ENCODE results near the gene CDC27.
A peak's percentile ranks its signal among the peaks of the same experiment; 100 is the strongest.

Gene CDC27, protein sequence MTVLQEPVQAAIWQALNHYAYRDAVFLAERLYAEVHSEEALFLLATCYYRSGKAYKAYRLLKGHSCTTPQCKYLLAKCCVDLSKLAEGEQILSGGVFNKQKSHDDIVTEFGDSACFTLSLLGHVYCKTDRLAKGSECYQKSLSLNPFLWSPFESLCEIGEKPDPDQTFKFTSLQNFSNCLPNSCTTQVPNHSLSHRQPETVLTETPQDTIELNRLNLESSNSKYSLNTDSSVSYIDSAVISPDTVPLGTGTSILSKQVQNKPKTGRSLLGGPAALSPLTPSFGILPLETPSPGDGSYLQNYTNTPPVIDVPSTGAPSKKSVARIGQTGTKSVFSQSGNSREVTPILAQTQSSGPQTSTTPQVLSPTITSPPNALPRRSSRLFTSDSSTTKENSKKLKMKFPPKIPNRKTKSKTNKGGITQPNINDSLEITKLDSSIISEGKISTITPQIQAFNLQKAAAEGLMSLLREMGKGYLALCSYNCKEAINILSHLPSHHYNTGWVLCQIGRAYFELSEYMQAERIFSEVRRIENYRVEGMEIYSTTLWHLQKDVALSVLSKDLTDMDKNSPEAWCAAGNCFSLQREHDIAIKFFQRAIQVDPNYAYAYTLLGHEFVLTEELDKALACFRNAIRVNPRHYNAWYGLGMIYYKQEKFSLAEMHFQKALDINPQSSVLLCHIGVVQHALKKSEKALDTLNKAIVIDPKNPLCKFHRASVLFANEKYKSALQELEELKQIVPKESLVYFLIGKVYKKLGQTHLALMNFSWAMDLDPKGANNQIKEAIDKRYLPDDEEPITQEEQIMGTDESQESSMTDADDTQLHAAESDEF

DNA sequence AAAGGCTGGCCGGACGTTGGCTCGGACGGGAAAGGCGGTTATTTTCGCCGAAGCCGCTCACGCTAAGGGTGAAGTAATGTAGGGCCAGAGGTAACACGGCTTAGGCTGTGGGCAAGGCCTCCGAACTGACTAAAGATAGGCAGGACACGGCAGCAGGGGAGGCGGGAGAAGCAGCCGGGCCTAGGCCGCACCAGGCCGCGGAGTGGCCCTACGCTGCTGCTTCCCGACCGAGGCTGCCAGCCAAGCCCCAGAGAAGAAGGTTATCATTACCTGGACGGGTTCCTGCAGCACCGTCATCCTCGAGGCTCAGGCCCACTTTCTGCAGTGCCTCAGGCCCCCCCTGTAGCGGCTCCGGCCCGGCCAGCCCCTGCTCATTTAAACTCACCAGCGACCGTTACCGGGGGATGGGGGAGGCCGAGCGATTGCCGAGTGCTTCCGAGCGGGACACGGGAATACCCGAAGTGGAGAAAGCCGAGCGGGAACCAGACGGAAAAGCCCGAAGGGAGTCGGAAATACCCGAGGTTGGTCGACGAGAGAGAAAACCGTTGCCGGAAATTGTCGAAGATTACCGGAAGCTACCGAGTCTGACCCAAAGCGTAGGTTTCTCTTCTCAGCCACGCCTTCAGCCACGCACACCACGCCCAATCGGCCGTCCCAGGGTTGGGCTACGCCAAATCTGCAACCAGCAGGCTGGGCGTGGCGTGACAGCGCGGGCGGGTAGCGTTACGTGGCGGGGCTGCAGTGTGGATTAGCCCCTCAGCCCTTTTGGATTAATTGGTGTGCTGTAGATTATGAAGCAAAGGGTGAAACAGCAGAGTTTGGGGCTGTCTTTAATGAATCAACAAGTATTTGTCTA, at the start of gene CDC27:
Gene CDC27 (minus strand): TSS at position 420 of the 856 bp plus-strand sequence. CDS start 123 bp downstream, at position 297.
- H3K4me3 ChIP-seq (ENCODE audit: low read depth, low read length), result peak within 1 kb of the TSS; percentile 64
- in situ Hi-C loops (cut with HindIII; ENCODE audit: low sequenced_read_pairs), result no loop called here
- DNase-seq (ENCODE audit: low read depth), result peak; percentile 96
- TF ChIP-seq, protein P1, sequence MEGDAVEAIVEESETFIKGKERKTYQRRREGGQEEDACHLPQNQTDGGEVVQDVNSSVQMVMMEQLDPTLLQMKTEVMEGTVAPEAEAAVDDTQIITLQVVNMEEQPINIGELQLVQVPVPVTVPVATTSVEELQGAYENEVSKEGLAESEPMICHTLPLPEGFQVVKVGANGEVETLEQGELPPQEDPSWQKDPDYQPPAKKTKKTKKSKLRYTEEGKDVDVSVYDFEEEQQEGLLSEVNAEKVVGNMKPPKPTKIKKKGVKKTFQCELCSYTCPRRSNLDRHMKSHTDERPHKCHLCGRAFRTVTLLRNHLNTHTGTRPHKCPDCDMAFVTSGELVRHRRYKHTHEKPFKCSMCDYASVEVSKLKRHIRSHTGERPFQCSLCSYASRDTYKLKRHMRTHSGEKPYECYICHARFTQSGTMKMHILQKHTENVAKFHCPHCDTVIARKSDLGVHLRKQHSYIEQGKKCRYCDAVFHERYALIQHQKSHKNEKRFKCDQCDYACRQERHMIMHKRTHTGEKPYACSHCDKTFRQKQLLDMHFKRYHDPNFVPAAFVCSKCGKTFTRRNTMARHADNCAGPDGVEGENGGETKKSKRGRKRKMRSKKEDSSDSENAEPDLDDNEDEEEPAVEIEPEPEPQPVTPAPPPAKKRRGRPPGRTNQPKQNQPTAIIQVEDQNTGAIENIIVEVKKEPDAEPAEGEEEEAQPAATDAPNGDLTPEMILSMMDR (IDR thresholded peaks at IDR 0.05; ENCODE audit: low read depth, low read length, missing control alignments), result no peak

DNA sequence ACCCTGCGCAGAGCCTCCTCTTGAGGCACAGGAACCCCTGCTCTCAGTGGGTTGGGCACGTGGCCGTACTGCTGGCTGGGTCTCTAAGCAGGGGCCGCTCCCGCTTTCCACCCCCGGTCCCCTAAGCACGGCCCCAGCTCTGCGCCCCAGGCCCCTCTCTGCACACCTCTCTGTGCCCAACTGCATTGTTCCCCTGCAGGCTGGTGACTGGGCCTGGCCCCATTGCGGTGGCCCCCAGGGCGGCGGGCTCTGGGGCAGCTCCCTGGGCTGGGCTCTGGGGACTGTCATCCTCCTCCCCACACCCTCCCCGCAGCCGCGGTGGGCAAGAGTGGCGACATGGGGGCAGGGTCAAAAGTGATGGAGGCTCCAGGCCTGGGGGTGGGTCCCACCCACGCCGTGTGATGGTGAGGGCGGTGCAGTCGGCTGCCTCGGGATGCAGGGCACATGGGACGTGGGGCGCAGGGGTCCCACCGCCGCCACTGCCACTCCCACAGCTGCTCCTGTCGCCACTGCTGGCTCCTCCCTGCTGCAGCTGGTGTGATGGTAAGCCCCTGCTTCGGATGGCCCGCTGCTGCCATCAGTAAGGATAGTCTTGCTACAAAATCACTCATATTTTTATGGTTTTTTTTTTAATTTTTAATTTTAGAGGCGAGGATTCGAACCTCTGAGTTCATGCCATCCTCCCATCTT, 49.4 kb upstream of the CDC27 start:
- no peak for DNase-seq (ENCODE audit: low read depth)
- TF ChIP-seq, protein P1 (IDR thresholded peaks at IDR 0.05; ENCODE audit: low read depth, low read length, missing control alignments), result no peak
- H3K4me3 ChIP-seq (ENCODE audit: low read depth, low read length), result no peak overlapping the region
- in situ Hi-C loops (cut with HindIII; ENCODE audit: low sequenced_read_pairs), result no loop called here

DNA sequence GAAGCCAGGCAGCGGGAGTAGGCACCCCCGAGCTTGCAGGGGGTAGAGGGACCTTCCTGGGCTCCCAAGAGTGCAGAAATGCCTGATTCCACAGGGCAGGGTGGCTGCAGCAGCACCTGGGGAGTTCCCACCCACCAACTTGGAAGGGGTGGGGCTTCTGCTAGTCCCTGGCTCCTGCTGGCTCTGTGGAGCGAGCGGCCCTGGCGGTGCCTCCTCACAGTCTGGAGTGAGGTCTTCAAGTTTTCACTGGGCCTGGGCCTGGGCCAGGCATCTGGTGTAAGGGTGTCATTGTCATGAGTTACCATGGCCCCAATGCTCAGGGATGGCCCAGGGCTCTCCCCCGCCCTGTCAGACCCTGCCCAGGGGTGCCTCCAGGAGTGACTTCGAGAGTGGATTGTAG, 48.7 kb upstream of the CDC27 start:
- DNase-seq (ENCODE audit: low read depth), result no peak
- TF ChIP-seq, protein P1 (IDR thresholded peaks at IDR 0.05; ENCODE audit: low read depth, low read length, missing control alignments), result no peak
- no peak overlapping the region for H3K4me3 ChIP-seq (ENCODE audit: low read depth, low read length)
- in situ Hi-C loops (cut with HindIII; ENCODE audit: low sequenced_read_pairs), result no loop called here

DNA sequence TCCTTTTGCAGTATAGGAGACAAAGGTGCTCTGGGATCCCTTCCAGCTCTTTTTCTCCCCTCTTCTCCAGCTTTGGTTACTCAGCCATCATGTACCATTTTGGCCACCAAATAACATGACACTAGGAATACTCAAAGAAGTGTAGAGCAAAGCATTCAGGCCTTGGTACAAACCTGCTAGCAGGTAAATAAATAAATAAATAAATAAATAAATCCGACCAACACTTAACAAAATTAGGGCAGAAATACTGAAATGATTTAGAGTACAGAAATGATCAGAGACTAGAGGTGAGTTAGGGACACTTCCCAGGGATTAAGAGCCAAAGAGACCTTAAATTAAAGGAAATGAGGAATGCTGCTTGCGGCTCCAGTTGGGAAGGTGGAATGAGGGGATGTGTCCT, 46.8 kb upstream of the CDC27 start:
- DNase-seq (ENCODE audit: low read depth), result no peak
- in situ Hi-C loops (cut with HindIII; ENCODE audit: low sequenced_read_pairs), result no loop called here
- TF ChIP-seq, protein P1 (IDR thresholded peaks at IDR 0.05; ENCODE audit: low read depth, low read length, missing control alignments), result no peak
- no peak overlapping the region for H3K4me3 ChIP-seq (ENCODE audit: low read depth, low read length)

DNA sequence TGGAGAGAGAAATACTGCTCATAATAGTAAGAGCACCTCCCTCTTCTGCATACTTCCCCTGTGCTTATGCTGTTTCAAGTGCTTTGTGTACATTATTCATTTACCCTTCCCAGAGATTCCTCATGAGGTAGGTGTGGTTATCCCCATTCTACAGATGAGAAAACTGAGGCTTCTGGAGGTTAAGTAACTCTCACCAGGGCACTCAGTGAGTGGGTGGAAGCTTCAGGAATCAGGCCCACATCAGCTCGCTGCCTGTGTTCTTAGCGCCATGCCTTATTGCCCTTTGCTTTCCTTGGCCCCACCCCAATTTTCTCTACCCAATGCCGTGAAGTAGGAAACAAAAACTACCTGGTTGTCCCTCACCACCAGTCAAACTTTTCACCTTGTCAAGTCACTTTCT, 46.4 kb upstream of the CDC27 start:
- no peak overlapping the region for H3K4me3 ChIP-seq (ENCODE audit: low read depth, low read length)
- TF ChIP-seq, protein P1 (IDR thresholded peaks at IDR 0.05; ENCODE audit: low read depth, low read length, missing control alignments), result no peak
- DNase-seq (ENCODE audit: low read depth), result no peak
- in situ Hi-C loops (cut with HindIII; ENCODE audit: low sequenced_read_pairs), result no loop called here

All from astrocyte of the cerebellum (primary cell).